HL-60 (cell line): ENCODE results near the gene FAM78B.

Experiments used
- CTCF ChIP-seq: IDR thresholded peaks from one replicate; pipeline ENCODE4 v1.5.1; 2011; ENCODE audit warnings: low read length, control low read depth, inconsistent platforms; ENCODE audit not compliant: insufficient read depth
- POLR2AphosphoS5 ChIP-seq: IDR thresholded peaks from 2 replicates; pipeline ENCODE4 v1.6.1; 2012; ENCODE audit warnings: low read depth
- REST ChIP-seq: IDR thresholded peaks from 2 replicates; pipeline ENCODE4 v1.6.1; 2012; ENCODE audit warnings: low read depth; ENCODE audit not compliant: insufficient replicate concordance
- SPI1 ChIP-seq: IDR thresholded peaks from 2 replicates; pipeline ENCODE4 v1.6.1; 2012; ENCODE audit warnings: low read depth, mild to moderate bottlenecking, borderline replicate concordance

- TF ChIP-seq CTCF (no peak), REST (no peak), SPI1 (no peak), POLR2AphosphoS5 (no peak)
These were observed 30.6 kb downstream of the FAM78B start for GRCh38 chr1:166136222-166136621.
